ENCODE results near the gene GEN1.

The GEN1 gene

GRCh38 chr2:17733599-17733998, 20.3 kb upstream of the GEN1 start:
- no peak for DNase-seq
- no peak for TF ChIP-seq CTCF (IDR thresholded peaks at IDR 0.05; ENCODE audit: low read depth, low read length)
- H3K36me3 ChIP-seq = peaks cover 31% of the 10 kb centered on the region
- H3K4me1 ChIP-seq = peaks cover 10% of the 10 kb centered on the region
- no peaks in the 10 kb centered on the region for H3K9me3 ChIP-seq
- H3K4me3 ChIP-seq (ENCODE audit: low read depth, low read length) = no peak overlapping the region
- H3K27me3 ChIP-seq = no peaks in the 10 kb centered on the region

- peaks cover 36% of the 10 kb centered on the region for H3K36me3 ChIP-seq
- peaks cover 10% of the 10 kb centered on the region for H3K4me1 ChIP-seq
- H3K4me3 ChIP-seq (ENCODE audit: low read depth, low read length) = no peak overlapping the region
- H3K27me3 ChIP-seq = no peaks in the 10 kb centered on the region
- no peak for DNase-seq
- no peak for TF ChIP-seq CTCF (IDR thresholded peaks at IDR 0.05; ENCODE audit: low read depth, low read length)
- H3K9me3 ChIP-seq = no peaks in the 10 kb centered on the region
These were observed 18.1 kb upstream of the GEN1 start for GRCh38 chr2:17735864-17736263.

GRCh38 chr2:17736989-17737388, 16.9 kb upstream of the GEN1 start:
- Histone ChIP-seq H3K4me1 (peaks cover 10% of the 10 kb centered on the region), H3K9me3 (no peaks in the 10 kb centered on the region), H3K36me3 (peaks cover 29% of the 10 kb centered on the region), H3K4me3 (ENCODE audit: low read depth, low read length) (no peak overlapping the region), H3K27me3 (no peaks in the 10 kb centered on the region)
- no peak for TF ChIP-seq CTCF (IDR thresholded peaks at IDR 0.05; ENCODE audit: low read depth, low read length)
- no peak for DNase-seq

GRCh38 chr2:17740203-17740602, 13.7 kb upstream of the GEN1 start:
- Histone ChIP-seq H3K36me3 (peaks cover 26% of the 10 kb centered on the region), H3K4me3 (ENCODE audit: low read depth, low read length) (no peak overlapping the region), H3K9me3 (no peaks in the 10 kb centered on the region), H3K27me3 (no peaks in the 10 kb centered on the region), H3K4me1 (no peaks in the 10 kb centered on the region)
- no peak for DNase-seq
- TF ChIP-seq CTCF (IDR thresholded peaks at IDR 0.05; ENCODE audit: low read depth, low read length) = no peak

GRCh38 chr2:17747684-17748452, 6.1 kb upstream of the GEN1 start:
- no peaks in the 10 kb centered on the region for H3K4me1 ChIP-seq
- DNase-seq = no peak
- H3K9me3 ChIP-seq = no peaks in the 10 kb centered on the region
- H3K4me3 ChIP-seq (ENCODE audit: low read depth, low read length) = no peak overlapping the region
- H3K36me3 ChIP-seq = no peaks in the 10 kb centered on the region; the same call in 1 of the 2 replicates
- no peaks in the 10 kb centered on the region for H3K27me3 ChIP-seq
- TF ChIP-seq CTCF (IDR thresholded peaks at IDR 0.05; ENCODE audit: low read depth, low read length) = no peak

- Histone ChIP-seq H3K27me3 (no peaks in the 10 kb centered on the region), H3K36me3 (no peaks in the 10 kb centered on the region; the same call in 1 of the 2 replicates), H3K4me1 (no peaks in the 10 kb centered on the region), H3K9me3 (no peaks in the 10 kb centered on the region), H3K4me3 (ENCODE audit: low read depth, low read length) (no peak overlapping the region)
- no peak for TF ChIP-seq CTCF (IDR thresholded peaks at IDR 0.05; ENCODE audit: low read depth, low read length)
- no peak for DNase-seq
These were observed 5.2 kb upstream of the GEN1 start for GRCh38 chr2:17748745-17749144.
